Naive thymus-derived CD4-positive, alpha-beta T cell (primary cell): ENCODE results near the gene LPCAT3. TPM values are rescaled to one million over a fixed set of nuclear protein-coding genes. Genes with fewer than 3 reads are reported as not detected.

ENCODE experiments used
- ATAC-seq: fragments of 150-1000 bp; cut with Tn5 transposase; 2 replicates; pipeline ENCODE4 v1.10.0; 2021; ENCODE audit warnings: mild to moderate bottlenecking, moderate library complexity
- CTCF ChIA-PET: fragments of 350-600 bp; sonication (Branson Sonifier 250); formaldehyde crosslinking; loops from one replicate; lab custom pipeline; 2021; ENCODE audit warnings: antibody characterized with exemption; lab: Charles Lee
- POLR2A ChIA-PET: fragments of 350-600 bp; sonication (Branson Sonifier 250); formaldehyde crosslinking; loops from one replicate; lab custom pipeline; 2021; ENCODE audit warnings: antibody characterized with exemption, inconsistent platforms; lab: Charles Lee
- DNase-seq, 9 donors: peaks; one replicate each; pipeline versions ENCODE4 v3.0.0 to v3.0.0-alpha.2; 2020 to 2022; ENCODE audit warnings: mixed read lengths in 1 of 9
- H3K27ac ChIP-seq: one replicate; pipeline ENCODE4 v1.7.0; 2013; ENCODE audit warnings: mild to moderate bottlenecking, low read depth, low read length, moderate library complexity
- H3K27me3 ChIP-seq, 2 donors: one replicate each; pipeline ENCODE4 v1.7.0; 2013; ENCODE audit warnings: low read length in 2 of 2, mild to moderate bottlenecking in 2 of 2, moderate library complexity in 2 of 2; ENCODE audit not compliant: control insufficient read depth in 2 of 2, insufficient read depth in 2 of 2
- H3K36me3 ChIP-seq, 3 experiments: 1 replicate in 2 of 3; 2 replicates in 1 of 3; pipeline ENCODE4 v1.7.0; 2013; ENCODE audit warnings: low read length in 3 of 3, mild to moderate bottlenecking in 3 of 3, moderate library complexity in 1 of 3; ENCODE audit not compliant: insufficient read depth in 3 of 3, control insufficient read depth in 2 of 3
- H3K4me1 ChIP-seq, 2 donors: one replicate each; pipeline ENCODE4 v1.7.0; 2013; ENCODE audit warnings: low read length in 2 of 2, mild to moderate bottlenecking in 2 of 2, moderate library complexity in 1 of 2; ENCODE audit not compliant: control insufficient read depth in 2 of 2, insufficient read depth in 2 of 2
- H3K4me3 ChIP-seq: 2 replicates; pipeline ENCODE4 v1.7.0; 2013; ENCODE audit warnings: mild to moderate bottlenecking, low read length
- H3K9me3 ChIP-seq, 3 experiments: 1 replicate in 2 of 3; 2 replicates in 1 of 3; pipeline ENCODE4 v1.7.0; 2013; ENCODE audit warnings: low read length in 3 of 3; ENCODE audit not compliant: control insufficient read depth in 2 of 3
- H3K27ac Mint-ChIP-seq, 9 donors: one replicate each; pipeline ENCODE4 v1.8.0; 2020 to 2022; ENCODE audit warnings: mixed read lengths in 9 of 9, mild to moderate bottlenecking in 8 of 9, moderate library complexity in 5 of 9, inconsistent platforms in 2 of 9
- H3K27me3 Mint-ChIP-seq, 5 donors: one replicate each; pipeline ENCODE4 v1.8.0; 2021 to 2022; ENCODE audit warnings: mixed read lengths in 5 of 5, mild to moderate bottlenecking in 1 of 5
- H3K36me3 Mint-ChIP-seq, 5 donors: one replicate each; pipeline ENCODE4 v1.8.0; 2020 to 2022; ENCODE audit warnings: mixed read lengths in 5 of 5, mild to moderate bottlenecking in 3 of 5, inconsistent platforms in 1 of 5
- H3K4me1 Mint-ChIP-seq, 7 donors: one replicate each; pipeline ENCODE4 v1.8.0; 2020 to 2022; ENCODE audit warnings: mixed read lengths in 7 of 7, mild to moderate bottlenecking in 3 of 7, inconsistent platforms in 1 of 7
- H3K4me3 Mint-ChIP-seq, 10 donors: one replicate each; pipeline ENCODE4 v1.8.0; 2020 to 2022; ENCODE audit warnings: mild to moderate bottlenecking in 10 of 10, mixed read lengths in 10 of 10, moderate library complexity in 6 of 10, inconsistent platforms in 2 of 10
- H3K9me3 Mint-ChIP-seq, 11 donors: one replicate each; pipeline ENCODE4 v1.8.0; 2020 to 2022; ENCODE audit warnings: mixed read lengths in 11 of 11, mild to moderate bottlenecking in 4 of 11, inconsistent platforms in 1 of 11, moderate library complexity in 1 of 11
- intact Hi-C, 2 donors: fragments of 100-400 bp; cut with micrococcal nuclease; formaldehyde crosslinking; loops; one replicate each; pipeline ENCODE4 v1.15.1; 2023
- polyA plus RNA-seq, 2 donors: library from polyadenylated mRNA; unstranded; fragments of 300-500 nt; fragmentation: Illumina TruSeq; gene quantifications; one replicate each; pipeline ENCODE4 v1.2.3, GENCODE V29; 2021
- total RNA-seq, 6 experiments: library from RNA in 5 of 6; stranded (reverse) in 5 of 6; gene quantifications; 1 replicate in 5 of 6; 2 replicates in 1 of 6; pipeline ENCODE4 v1.2.3 and lab custom pipeline; 2021 to 2026

The LPCAT3 gene
- total and polyA plus RNA-seq, 7 experiments from 2014 or later = 16.7 to 37.9 (median 27.1) TPM

- H3K36me3 Mint-ChIP-seq = peaks cover 5 to 45% (median 11%) of the 10 kb centered on the region in 5 donors
- ATAC-seq (no peak), DNase-seq (peak in 1 of 9 donors; percentile 23)
- peak overlapping the region; percentile 83 to 100 (median 97) for H3K27ac Mint-ChIP-seq
- Histone ChIP-seq H3K4me1 (peaks cover 70 to 84% of the 10 kb centered on the region in 2 donors), H3K36me3 (peaks cover 3 to 59% (median 19%) of the 10 kb centered on the region in 3 experiments), H3K27ac (peak overlapping the region; percentile 95), H3K27me3 (no peaks in the 10 kb centered on the region), H3K9me3 (no peaks in the 10 kb centered on the region), H3K4me3 (peak overlapping the region; percentile 92)
- no peaks in the 10 kb centered on the region for H3K27me3 Mint-ChIP-seq
- ChIA-PET POLR2A (interaction anchor here (0.9 to 21.6 kb wide), 6 partner anchors 7 to 80 kb away, joined by 4 to 1270 read pairs (median 31); partner anchors contain the start of genes ATN1, C12orf57, EMG1 and PHB2), CTCF (interaction anchor here (0.6 to 11.7 kb wide), 5 partner anchors 9 to 79 kb away, joined by 3 to 460 read pairs (median 7); partner anchors contain the start of genes C12orf57, RNU7-1 and SPSB2)
- peak overlapping the region; percentile 93 to 100 (median 98) for H3K4me3 Mint-ChIP-seq
- intact Hi-C loops = loop anchor here (1.0 to 10.0 kb wide), 7 partner anchors 8 to 461 kb away; partner anchors contain the start of genes C12orf57 (in 2 of the 2), CHD4 (in 1 of the 2), EMG1 (in 1 of the 2) and ENO2 (in 1 of the 2)
- peaks cover 54 to 83% (median 72%) of the 10 kb centered on the region in 7 donors for H3K4me1 Mint-ChIP-seq
- no peaks in the 10 kb centered on the region for H3K9me3 Mint-ChIP-seq
These were observed 65.3 kb downstream of the LPCAT3 start for GRCh38 chr12:6952863-6953441.

DNA sequence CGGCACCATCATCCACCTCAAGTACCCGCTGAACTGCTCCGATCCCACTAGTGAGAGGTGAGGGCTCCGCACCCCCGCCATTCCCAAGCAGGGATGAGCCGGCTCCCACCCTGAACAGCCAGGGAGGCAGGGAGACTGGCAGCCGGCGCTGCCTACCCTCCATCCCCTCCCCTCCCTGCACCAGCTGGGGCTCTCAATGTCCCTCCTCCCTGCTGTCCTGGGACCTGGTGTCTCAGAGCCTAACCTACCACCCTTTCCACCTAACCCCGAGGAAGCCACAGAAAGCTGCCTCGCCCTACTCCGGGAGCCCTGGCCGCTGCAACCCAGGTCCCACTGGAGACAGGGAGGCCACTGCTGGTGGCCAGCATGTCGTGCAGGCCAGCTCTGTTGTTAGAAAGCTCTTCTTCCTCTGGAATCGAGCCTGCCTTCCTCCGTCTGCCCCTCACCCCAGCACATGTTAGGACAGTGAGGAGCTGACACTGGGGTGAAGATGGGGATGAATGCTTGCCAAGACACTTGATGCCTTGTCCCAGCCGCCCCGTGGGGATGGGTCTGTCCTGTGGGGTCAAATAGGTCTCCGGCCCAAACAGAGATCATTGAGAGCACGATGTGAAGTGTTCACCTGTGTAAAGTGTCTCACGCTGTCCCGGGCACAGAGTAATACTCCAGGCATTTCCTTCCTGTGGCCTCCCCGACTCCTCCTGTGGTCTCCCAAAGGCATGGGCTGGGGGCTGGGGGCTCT lies 66.0 kb downstream of the LPCAT3 start:
- peak overlapping the region; percentile 95 for H3K27ac ChIP-seq
- H3K9me3 ChIP-seq = no peaks in the 10 kb centered on the region
- H3K4me1 ChIP-seq = peaks cover 70 to 84% of the 10 kb centered on the region in 2 donors
- intact Hi-C loops = loop anchor here (1.0 to 10.0 kb wide), 6 partner anchors 8 to 460 kb away; partner anchors contain the start of genes C12orf57 (in 1 of the 2), CHD4 (in 1 of the 2), ENO2 (in 1 of the 2) and MRPL51 (in 1 of the 2)
- H3K27ac Mint-ChIP-seq = peak overlapping the region; percentile 83 to 100 (median 97)
- H3K27me3 ChIP-seq = no peaks in the 10 kb centered on the region
- no peaks in the 10 kb centered on the region for H3K9me3 Mint-ChIP-seq
- H3K36me3 ChIP-seq = peaks cover 0 to 52% (median 14%) of the 10 kb centered on the region in 3 experiments
- ChIA-PET CTCF (interaction anchor here (0.6 to 11.7 kb wide), 6 partner anchors 8 to 156 kb away, joined by 3 to 460 read pairs (median 6); partner anchors contain the start of genes C12orf57, RNU7-1 and SPSB2), POLR2A (interaction anchor here (0.9 to 21.6 kb wide), 7 partner anchors 8 to 101 kb away, joined by 4 to 1270 read pairs (median 21); partner anchors contain the start of genes ATN1, C12orf57, CDCA3 and EMG1)
- H3K4me3 ChIP-seq = peak overlapping the region; percentile 92
- no peaks in the 10 kb centered on the region for H3K27me3 Mint-ChIP-seq
- peaks cover 5 to 45% (median 11%) of the 10 kb centered on the region in 5 donors for H3K36me3 Mint-ChIP-seq
- peak overlapping the region; percentile 93 to 100 (median 98) for H3K4me3 Mint-ChIP-seq
- peak in 1 of 9 donors; percentile 23 for DNase-seq
- no peak for ATAC-seq
- peaks cover 56 to 82% (median 72%) of the 10 kb centered on the region in 7 donors for H3K4me1 Mint-ChIP-seq

GRCh38 chr12:6951551-6952120 lies 66.6 kb downstream of the LPCAT3 start:
- peak overlapping the region; percentile 83 to 100 (median 96) for H3K27ac Mint-ChIP-seq
- ATAC-seq (peak; percentile 28), DNase-seq (peak in 1 of 9 donors; percentile 65)
- H3K4me1 ChIP-seq = peaks cover 70 to 84% of the 10 kb centered on the region in 2 donors
- H3K36me3 Mint-ChIP-seq = peaks cover 2 to 42% (median 6%) of the 10 kb centered on the region in 5 donors
- peaks cover 56 to 81% (median 72%) of the 10 kb centered on the region in 7 donors for H3K4me1 Mint-ChIP-seq
- POLR2A ChIA-PET = interaction anchor here (0.6 to 21.6 kb wide), 11 partner anchors 8 to 158 kb away, joined by 3 to 1270 read pairs (median 7); partner anchors contain the start of genes ATN1, C12orf57, CDCA3 and EMG1
- H3K9me3 ChIP-seq = no peaks in the 10 kb centered on the region
- H3K36me3 ChIP-seq = peaks cover 0 to 46% (median 10%) of the 10 kb centered on the region in 3 experiments
- peak overlapping the region; percentile 92 for H3K4me3 ChIP-seq
- CTCF ChIA-PET = interaction anchor here (0.9 to 11.7 kb wide), 6 partner anchors 8 to 158 kb away, joined by 3 to 460 read pairs (median 6); partner anchors contain the start of genes C12orf57, C1RL, RNU7-1 and SPSB2
- H3K27me3 Mint-ChIP-seq = no peaks in the 10 kb centered on the region
- no peaks in the 10 kb centered on the region for H3K9me3 Mint-ChIP-seq
- intact Hi-C loops = loop anchor here (1.0 to 10.0 kb wide), 6 partner anchors 7 to 459 kb away; partner anchors contain the start of genes C12orf57 (in 1 of the 2), CHD4 (in 1 of the 2), ENO2 (in 1 of the 2) and MRPL51 (in 1 of the 2)
- H3K27me3 ChIP-seq = no peaks in the 10 kb centered on the region
- H3K27ac ChIP-seq = peak overlapping the region; percentile 95
- peak overlapping the region; percentile 93 to 100 (median 98) for H3K4me3 Mint-ChIP-seq

- ChIA-PET POLR2A (interaction anchor here (0.6 to 21.6 kb wide), 12 partner anchors 7 to 159 kb away, joined by 3 to 1270 read pairs (median 8); partner anchors contain the start of genes ATN1, C12orf57, CDCA3 and EMG1), CTCF (interaction anchor here (1.5 to 11.7 kb wide), 3 partner anchors 11 to 158 kb away, joined by 3 to 460 read pairs (median 7); partner anchors contain the start of gene C1RL)
- peak; percentile 59 for ATAC-seq
- H3K36me3 Mint-ChIP-seq = peaks cover 0 to 40% (median 6%) of the 10 kb centered on the region in 5 donors
- H3K27ac Mint-ChIP-seq = peak within 1 kb of the TSS; percentile 96 to 100 (median 98)
- peaks cover 68 to 84% of the 10 kb centered on the region in 2 donors for H3K4me1 ChIP-seq
- H3K9me3 Mint-ChIP-seq = no peaks in the 10 kb centered on the region
- peak in 8 of 9 donors; percentile 55 to 68 (median 60) for DNase-seq
- H3K27me3 Mint-ChIP-seq = no peaks in the 10 kb centered on the region
- peak within 1 kb of the TSS; percentile 92 for H3K4me3 ChIP-seq
- peaks cover 54 to 81% (median 72%) of the 10 kb centered on the region in 7 donors for H3K4me1 Mint-ChIP-seq
- H3K4me3 Mint-ChIP-seq = peak within 1 kb of the TSS; percentile 93 to 100 (median 98)
- H3K27me3 ChIP-seq = no peaks in the 10 kb centered on the region
- no peaks in the 10 kb centered on the region for H3K9me3 ChIP-seq
- intact Hi-C loops = loop anchor here (5.0 to 10.0 kb wide), 4 partner anchors 39 to 459 kb away; partner anchors contain the start of genes CHD4 (in 1 of the 2), ENO2 (in 1 of the 2), MRPL51 (in 1 of the 2) and NCAPD2 (in 1 of the 2)
- H3K27ac ChIP-seq = peak within 1 kb of the TSS; percentile 95
- H3K36me3 ChIP-seq = peaks cover 0 to 39% (median 4%) of the 10 kb centered on the region in 3 experiments
These were observed 67.3 kb downstream of the LPCAT3 start, which contains the start of gene PTPN6 for GRCh38 chr12:6950811-6951540. Gene PTPN6 (plus strand): TSS chr12:6951356. CDS start chr12:6951513, 157 bp downstream.

GRCh38 chr12:6950401-6950801 lies 67.9 kb downstream of the LPCAT3 start:
- Mint-ChIP-seq H3K27me3 (no peaks in the 10 kb centered on the region), H3K27ac (peak overlapping the region; percentile 95 to 100 (median 98)), H3K9me3 (no peaks in the 10 kb centered on the region), H3K4me3 (peak overlapping the region; percentile 93 to 100 (median 98)), H3K4me1 (peaks cover 56 to 81% (median 72%) of the 10 kb centered on the region in 7 donors), H3K36me3 (peaks cover 0 to 34% (median 6%) of the 10 kb centered on the region in 5 donors)
- ChIA-PET CTCF (interaction anchor here (1.2 to 11.7 kb wide), 3 partner anchors 11 to 159 kb away, joined by 3 to 460 read pairs (median 6); partner anchors contain the start of gene C1RL), POLR2A (interaction anchor here (1.6 to 21.6 kb wide), 8 partner anchors 7 to 99 kb away, joined by 7 to 1270 read pairs (median 16); partner anchors contain the start of genes ATN1, C12orf57, CDCA3 and EMG1)
- H3K9me3 ChIP-seq = no peaks in the 10 kb centered on the region
- intact Hi-C loops = loop anchor here (5.0 to 10.0 kb wide), 4 partner anchors 38 to 458 kb away; partner anchors contain the start of genes CHD4 (in 1 of the 2), ENO2 (in 1 of the 2), MRPL51 (in 1 of the 2) and NCAPD2 (in 1 of the 2)
- H3K4me3 ChIP-seq = peak overlapping the region; percentile 92
- ATAC-seq = peak; percentile 10
- no peak for DNase-seq
- H3K36me3 ChIP-seq = peaks cover 0 to 33% (median 0%) of the 10 kb centered on the region in 3 experiments
- H3K4me1 ChIP-seq = peaks cover 68 to 84% of the 10 kb centered on the region in 2 donors
- H3K27ac ChIP-seq = peak overlapping the region; percentile 95
- no peaks in the 10 kb centered on the region for H3K27me3 ChIP-seq
